ENCODE results near the gene C12orf60.
A peak's percentile ranks its signal among the peaks of the same experiment; 100 is the strongest.

Gene C12orf60

DNA sequence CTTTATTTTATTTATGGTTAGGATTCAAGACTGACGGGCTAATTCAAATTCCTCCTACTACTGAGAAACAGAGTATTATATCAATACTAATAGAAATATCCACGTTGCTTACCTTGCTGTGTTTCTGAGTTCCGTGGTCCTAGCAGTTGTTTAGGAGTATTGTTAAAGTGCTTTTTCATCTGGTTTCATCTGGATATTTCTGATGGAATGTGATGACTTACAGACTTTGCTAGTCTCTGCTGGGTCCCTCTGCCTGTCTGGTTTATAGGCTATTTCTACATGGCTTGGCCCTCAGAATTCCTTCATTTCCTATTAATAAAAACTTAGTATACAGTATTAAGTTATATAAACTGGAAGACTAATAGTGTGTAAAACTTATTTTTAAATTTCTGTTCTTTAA, 10.5 kb downstream of the C12orf60 start, which contains the start of gene SMCO3:
SMCO3 (minus strand) TSS at position 169 of the 400 bp plus-strand sequence. CDS start 7,502 bp downstream, outside the sequence.
- in situ Hi-C loops (cut with HindIII; ENCODE audit: low sequenced_read_pairs), result no loop called here
- no peak for DNase-seq (ENCODE audit: low read depth, low spot score)
- TF ChIP-seq, protein P1, sequence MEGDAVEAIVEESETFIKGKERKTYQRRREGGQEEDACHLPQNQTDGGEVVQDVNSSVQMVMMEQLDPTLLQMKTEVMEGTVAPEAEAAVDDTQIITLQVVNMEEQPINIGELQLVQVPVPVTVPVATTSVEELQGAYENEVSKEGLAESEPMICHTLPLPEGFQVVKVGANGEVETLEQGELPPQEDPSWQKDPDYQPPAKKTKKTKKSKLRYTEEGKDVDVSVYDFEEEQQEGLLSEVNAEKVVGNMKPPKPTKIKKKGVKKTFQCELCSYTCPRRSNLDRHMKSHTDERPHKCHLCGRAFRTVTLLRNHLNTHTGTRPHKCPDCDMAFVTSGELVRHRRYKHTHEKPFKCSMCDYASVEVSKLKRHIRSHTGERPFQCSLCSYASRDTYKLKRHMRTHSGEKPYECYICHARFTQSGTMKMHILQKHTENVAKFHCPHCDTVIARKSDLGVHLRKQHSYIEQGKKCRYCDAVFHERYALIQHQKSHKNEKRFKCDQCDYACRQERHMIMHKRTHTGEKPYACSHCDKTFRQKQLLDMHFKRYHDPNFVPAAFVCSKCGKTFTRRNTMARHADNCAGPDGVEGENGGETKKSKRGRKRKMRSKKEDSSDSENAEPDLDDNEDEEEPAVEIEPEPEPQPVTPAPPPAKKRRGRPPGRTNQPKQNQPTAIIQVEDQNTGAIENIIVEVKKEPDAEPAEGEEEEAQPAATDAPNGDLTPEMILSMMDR (IDR thresholded peaks at IDR 0.05; ENCODE audit: low read depth, low read length), result no peak
- no peak within 1 kb of the TSS for H3K4me3 ChIP-seq (ENCODE audit: low read depth, low read length)

DNA sequence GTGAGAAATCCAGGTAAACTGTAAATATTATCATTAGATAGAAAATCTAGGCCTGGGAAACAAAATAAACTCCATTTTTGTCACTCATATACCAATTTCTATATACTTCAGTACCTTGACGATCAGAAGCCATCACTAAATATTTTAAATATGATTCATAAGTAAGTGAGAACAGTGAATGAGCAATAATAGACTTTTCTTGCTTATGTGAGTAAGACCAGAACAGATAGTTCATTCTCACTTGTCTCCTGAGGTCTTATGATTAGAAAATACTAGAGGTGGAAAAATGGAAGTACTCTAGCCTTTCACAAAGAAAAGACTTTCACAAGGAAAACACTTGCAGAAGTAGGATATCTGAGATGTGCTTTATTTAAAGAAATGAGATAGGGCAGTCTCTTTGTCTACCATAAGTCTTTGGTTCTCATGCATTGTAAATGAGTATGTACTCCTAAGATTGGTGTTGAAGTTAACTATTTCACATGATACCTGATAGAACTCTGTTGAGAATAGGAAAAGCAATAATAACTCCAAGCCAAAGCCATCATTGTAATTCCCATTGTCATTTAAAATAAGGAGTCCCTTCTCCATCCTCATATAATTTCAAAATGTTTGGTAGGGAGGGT, 20.7 kb downstream of the C12orf60 start:
- TF ChIP-seq, protein P1 (IDR thresholded peaks at IDR 0.05; ENCODE audit: low read depth, low read length), result no peak
- H3K4me3 ChIP-seq (ENCODE audit: low read depth, low read length), result no peak overlapping the region
- DNase-seq (ENCODE audit: low read depth, low spot score), result no peak
- in situ Hi-C loops (cut with HindIII; ENCODE audit: low sequenced_read_pairs), result no loop called here

DNA sequence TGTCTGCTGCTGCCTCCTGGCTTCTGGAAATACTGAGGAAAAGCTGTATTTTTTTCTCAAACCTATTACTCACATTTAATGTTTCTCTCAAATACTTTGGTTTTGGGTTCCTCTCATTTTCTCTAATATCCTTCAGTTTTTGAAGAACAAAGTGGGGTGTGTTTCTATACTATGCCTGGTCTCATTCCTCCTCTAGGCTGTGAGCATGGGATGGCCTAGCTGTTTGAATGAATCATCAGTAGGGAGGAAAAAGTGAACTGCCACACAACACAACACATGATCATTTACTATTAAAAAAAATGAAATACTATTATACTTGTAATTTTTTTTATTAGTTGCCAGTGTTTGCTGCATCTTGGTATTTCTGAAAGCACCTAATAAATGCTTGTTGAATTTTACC, 21.8 kb downstream of the C12orf60 start:
- no peak for DNase-seq (ENCODE audit: low read depth, low spot score)
- H3K4me3 ChIP-seq (ENCODE audit: low read depth, low read length), result no peak overlapping the region
- in situ Hi-C loops (cut with HindIII; ENCODE audit: low sequenced_read_pairs), result no loop called here
- TF ChIP-seq, protein P1 (IDR thresholded peaks at IDR 0.05; ENCODE audit: low read depth, low read length), result no peak

DNA sequence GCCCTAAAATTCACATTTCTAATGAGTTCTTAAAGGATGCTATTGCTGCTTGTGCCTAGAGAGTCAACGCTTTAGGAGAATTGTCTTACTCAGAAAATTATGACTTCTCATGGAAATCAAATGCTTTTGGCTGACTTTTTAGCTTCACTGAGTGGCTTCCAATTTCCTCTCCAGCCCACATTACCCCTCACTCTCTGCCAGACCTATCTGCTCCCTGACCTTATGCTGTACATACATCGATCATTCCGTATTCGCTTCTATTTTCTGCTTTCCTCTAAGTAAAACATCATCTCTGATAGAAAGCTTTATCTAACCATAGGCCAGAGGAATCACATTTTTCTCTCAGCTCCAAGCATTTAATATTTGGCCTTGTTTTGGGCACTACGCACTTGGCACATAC, 23.0 kb downstream of the C12orf60 start:
- DNase-seq (ENCODE audit: low read depth, low spot score), result no peak
- H3K4me3 ChIP-seq (ENCODE audit: low read depth, low read length), result no peak overlapping the region
- in situ Hi-C loops (cut with HindIII; ENCODE audit: low sequenced_read_pairs), result no loop called here
- TF ChIP-seq, protein P1 (IDR thresholded peaks at IDR 0.05; ENCODE audit: low read depth, low read length), result no peak

DNA sequence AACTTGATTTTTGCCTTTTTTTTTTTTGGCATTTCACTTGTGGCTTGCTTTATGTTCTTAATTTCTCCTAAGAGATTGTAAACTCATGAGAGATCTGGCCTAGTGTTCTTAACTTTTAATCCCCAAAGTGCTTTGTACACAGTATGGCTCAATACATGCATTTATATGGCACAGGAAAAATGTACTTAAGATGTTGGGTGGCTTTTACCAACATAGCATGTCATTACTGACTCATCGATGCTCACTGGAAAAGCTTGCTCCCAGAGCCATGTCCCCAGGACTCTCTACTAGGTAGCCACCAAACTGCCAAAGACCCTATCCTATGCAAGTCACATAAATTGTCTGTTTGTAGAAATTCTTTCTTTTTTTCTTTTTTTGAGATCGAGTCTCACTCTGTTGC, 23.6 kb downstream of the C12orf60 start:
- TF ChIP-seq, protein P1 (IDR thresholded peaks at IDR 0.05; ENCODE audit: low read depth, low read length), result no peak
- in situ Hi-C loops (cut with HindIII; ENCODE audit: low sequenced_read_pairs), result no loop called here

DNA sequence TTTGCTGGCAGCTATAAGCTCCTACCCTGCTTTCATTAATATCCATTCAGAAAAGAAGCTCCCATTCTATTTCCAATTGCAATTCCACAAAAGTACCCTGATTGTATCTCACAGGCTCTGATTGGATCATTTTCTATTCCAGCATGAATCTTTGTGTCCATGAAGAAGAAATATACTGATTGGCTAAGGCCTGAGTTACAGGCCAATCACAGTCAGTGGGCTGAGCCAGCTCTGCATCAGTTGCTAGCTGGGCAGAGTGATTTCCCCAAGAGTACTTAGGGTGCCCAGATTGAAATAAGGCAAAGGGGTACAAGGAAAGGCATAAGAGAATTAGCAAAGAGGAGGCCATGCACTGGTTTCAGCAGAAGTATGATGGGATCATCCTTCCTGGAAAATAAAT, 25.4 kb downstream of the C12orf60 start:
- in situ Hi-C loops (cut with HindIII; ENCODE audit: low sequenced_read_pairs), result no loop called here
- TF ChIP-seq, protein P1 (IDR thresholded peaks at IDR 0.05; ENCODE audit: low read depth, low read length), result no peak
- peak; percentile 41 for DNase-seq (ENCODE audit: low read depth, low spot score)
- H3K4me3 ChIP-seq (ENCODE audit: low read depth, low read length), result no peak overlapping the region

More for the DNA sequence above, 23.6 kb downstream of the C12orf60 start:
- H3K4me3 ChIP-seq (ENCODE audit: low read depth, low read length), result no peak overlapping the region
- no peak for DNase-seq (ENCODE audit: low read depth, low spot score)
